Glutamatergic neuron (in vitro differentiated cells): Measurements from ENCODE around the gene MYO5C. TPM values are rescaled to one million over a fixed set of nuclear protein-coding genes. Genes with fewer than 3 reads are reported as not detected.
A peak's percentile ranks its signal among the peaks of the same experiment; 100 is the strongest.

Experiments
- DNase-seq: peaks from one replicate; pipeline ENCODE4 v3.0.0; 2022
- H3K27ac Mint-ChIP-seq: one replicate; pipeline ENCODE4 v1.8.0; 2020; ENCODE audit warnings: mild to moderate bottlenecking, mixed read lengths, inconsistent platforms; ENCODE audit not compliant: unreplicated experiment
- H3K27me3 Mint-ChIP-seq: one replicate; pipeline ENCODE4 v1.8.0; 2020; ENCODE audit warnings: mild to moderate bottlenecking, moderate library complexity, mixed read lengths, inconsistent platforms; ENCODE audit not compliant: unreplicated experiment
- H3K36me3 Mint-ChIP-seq: one replicate; pipeline ENCODE4 v1.8.0; 2020; ENCODE audit warnings: mild to moderate bottlenecking, mixed read lengths, inconsistent platforms; ENCODE audit not compliant: unreplicated experiment
- H3K4me1 Mint-ChIP-seq: one replicate; pipeline ENCODE4 v1.8.0; 2020; ENCODE audit warnings: mild to moderate bottlenecking, low read depth, mixed read lengths, inconsistent platforms; ENCODE audit not compliant: unreplicated experiment
- H3K4me3 Mint-ChIP-seq: one replicate; pipeline ENCODE4 v1.8.0; 2020; ENCODE audit warnings: mild to moderate bottlenecking, mixed read lengths, inconsistent platforms; ENCODE audit not compliant: unreplicated experiment
- H3K9me3 Mint-ChIP-seq: one replicate; pipeline ENCODE4 v1.8.0; 2020; ENCODE audit warnings: mild to moderate bottlenecking, moderate library complexity, mixed read lengths, inconsistent platforms; ENCODE audit not compliant: unreplicated experiment
- CTCF ChIP-seq: fragments of 200-600 bp; sonication (generic); IDR thresholded peaks from one replicate; pipeline ENCODE4 v1.5.0; 2021; ENCODE audit not compliant: partially characterized antibody, unreplicated experiment
- total RNA-seq: library from RNA; stranded (reverse); fragmentation: NEBNext Ultra II Directional; extraction: Animal tissue kit (Norgen Biotek cat#: 25700); gene quantifications from one replicate; pipeline ENCODE4 v1.2.1, GENCODE V29; 2021; ENCODE audit not compliant: unreplicated experiment

Gene MYO5C
- total RNA-seq, 1 donor from 2014 or later: 0.66 TPM

- H3K9me3 Mint-ChIP-seq: no peaks in the 10 kb centered on the region
- no peaks in the 10 kb centered on the region for H3K27me3 Mint-ChIP-seq
- no peak overlapping the region for H3K27ac Mint-ChIP-seq
- TF ChIP-seq CTCF: no peak
- H3K36me3 Mint-ChIP-seq: no peaks in the 10 kb centered on the region
- H3K4me3 Mint-ChIP-seq: no peak overlapping the region
- no peak for DNase-seq
- no peaks in the 10 kb centered on the region for H3K4me1 Mint-ChIP-seq
These were observed 76.8 kb downstream of the MYO5C start for GRCh38 chr15:52218816-52219215.

- H3K36me3 Mint-ChIP-seq: no peaks in the 10 kb centered on the region
These were observed 77.2 kb downstream of the MYO5C start for GRCh38 chr15:52218371-52218770.

GRCh38 chr15:52217186-52217585, 78.4 kb downstream of the MYO5C start:
- H3K9me3 Mint-ChIP-seq: no peaks in the 10 kb centered on the region
- no peaks in the 10 kb centered on the region for H3K4me1 Mint-ChIP-seq
- no peak for TF ChIP-seq CTCF
- no peak overlapping the region for H3K27ac Mint-ChIP-seq
- H3K4me3 Mint-ChIP-seq: no peak overlapping the region
- H3K36me3 Mint-ChIP-seq: no peaks in the 10 kb centered on the region
- no peaks in the 10 kb centered on the region for H3K27me3 Mint-ChIP-seq
- DNase-seq: peak; percentile 46

More at GRCh38 chr15:52218371-52218770, 77.2 kb downstream of the MYO5C start:
- DNase-seq: no peak
- H3K4me3 Mint-ChIP-seq: no peak overlapping the region
- no peak overlapping the region for H3K27ac Mint-ChIP-seq
- H3K9me3 Mint-ChIP-seq: no peaks in the 10 kb centered on the region
- no peaks in the 10 kb centered on the region for H3K4me1 Mint-ChIP-seq
- no peaks in the 10 kb centered on the region for H3K27me3 Mint-ChIP-seq
- no peak for TF ChIP-seq CTCF

- no peak overlapping the region for H3K4me3 Mint-ChIP-seq
- no peaks in the 10 kb centered on the region for H3K4me1 Mint-ChIP-seq
- no peak overlapping the region for H3K27ac Mint-ChIP-seq
- TF ChIP-seq CTCF: no peak
- no peaks in the 10 kb centered on the region for H3K9me3 Mint-ChIP-seq
- DNase-seq: no peak
- H3K27me3 Mint-ChIP-seq: no peaks in the 10 kb centered on the region
- H3K36me3 Mint-ChIP-seq: no peaks in the 10 kb centered on the region
These were observed 81.1 kb downstream of the MYO5C start for GRCh38 chr15:52214553-52214952.

GRCh38 chr15:52213206-52213605, 82.4 kb downstream of the MYO5C start:
- no peaks in the 10 kb centered on the region for H3K36me3 Mint-ChIP-seq
- DNase-seq: no peak
- no peak for TF ChIP-seq CTCF
- H3K4me3 Mint-ChIP-seq: no peak overlapping the region
- no peaks in the 10 kb centered on the region for H3K4me1 Mint-ChIP-seq
- no peaks in the 10 kb centered on the region for H3K9me3 Mint-ChIP-seq
- H3K27me3 Mint-ChIP-seq: no peaks in the 10 kb centered on the region
- H3K27ac Mint-ChIP-seq: no peak overlapping the region
